GM12878 (cell line): Measurements from ENCODE around the gene FCGR3B.

Experiments used
- EZH2 ChIP-seq: IDR thresholded peaks from 2 replicates; pipeline ENCODE4 v1.6.1; 2012; ENCODE audit warnings: low read depth, mild to moderate bottlenecking, control low read depth, inconsistent platforms, low read length, borderline replicate concordance; ENCODE audit not compliant: control insufficient read depth
- MXI1 ChIP-seq: fragments of 150-350 bp; IDR thresholded peaks from 2 replicates; pipeline ENCODE4 v1.6.1; 2011; ENCODE audit warnings: low read depth, mild to moderate bottlenecking, inconsistent platforms, low read length, improper control_type of control experiment
- RAD51 ChIP-seq: fragments of 450-650 bp; IDR thresholded peaks from 2 replicates; pipeline ENCODE4 v1.6.1; 2016; ENCODE audit warnings: moderate library complexity, mild to moderate bottlenecking, inconsistent platforms
- SIX5 ChIP-seq: IDR thresholded peaks from 2 replicates; pipeline ENCODE4 v1.6.1; 2011; ENCODE audit warnings: mild to moderate bottlenecking, low read depth, low read length, moderate library complexity; ENCODE audit not compliant: severe bottlenecking
- TAF1 ChIP-seq: IDR thresholded peaks from 2 replicates; pipeline ENCODE4 v1.6.1; 2011; ENCODE audit warnings: mild to moderate bottlenecking, low read depth, low read length, borderline replicate concordance
- TCF12 ChIP-seq: IDR thresholded peaks from 2 replicates; pipeline ENCODE4 v1.6.1; 2011; ENCODE audit warnings: low read depth, mild to moderate bottlenecking, low read length
- ZNF24 ChIP-seq: fragments of 450-650 bp; IDR thresholded peaks from 2 replicates; pipeline ENCODE4 v1.6.1; 2017; ENCODE audit warnings: antibody characterized with exemption, mild to moderate bottlenecking
- TF ChIP-seq, protein P1 (sequence below), 3 experiments: IDR thresholded peaks in 2 of 3; conservative IDR thresholded peaks in 1 of 3; 2 replicates each; pipeline ENCODE4 v1.5.1; 2011; ENCODE audit warnings: low read depth in 3 of 3, low read length in 3 of 3, mild to moderate bottlenecking in 3 of 3, control low read depth in 2 of 3, moderate library complexity in 2 of 3, inconsistent platforms in 1 of 3, mixed read lengths in 1 of 3; ENCODE audit not compliant: control insufficient read depth in 2 of 3, insufficient read depth in 1 of 3; ENCODE audit errors: extremely low read depth in 1 of 3
- TF ChIP-seq, protein P2 (sequence below): fragments of 450-650 bp; IDR thresholded peaks from 2 replicates; pipeline ENCODE4 v1.6.1; 2016; ENCODE audit warnings: mild to moderate bottlenecking, moderate library complexity, borderline replicate concordance
- TF ChIP-seq, protein P3 (sequence below): fragments of 450-650 bp; IDR thresholded peaks from 2 replicates; pipeline ENCODE4 v1.6.1; 2016; ENCODE audit warnings: mild to moderate bottlenecking

DNA sequence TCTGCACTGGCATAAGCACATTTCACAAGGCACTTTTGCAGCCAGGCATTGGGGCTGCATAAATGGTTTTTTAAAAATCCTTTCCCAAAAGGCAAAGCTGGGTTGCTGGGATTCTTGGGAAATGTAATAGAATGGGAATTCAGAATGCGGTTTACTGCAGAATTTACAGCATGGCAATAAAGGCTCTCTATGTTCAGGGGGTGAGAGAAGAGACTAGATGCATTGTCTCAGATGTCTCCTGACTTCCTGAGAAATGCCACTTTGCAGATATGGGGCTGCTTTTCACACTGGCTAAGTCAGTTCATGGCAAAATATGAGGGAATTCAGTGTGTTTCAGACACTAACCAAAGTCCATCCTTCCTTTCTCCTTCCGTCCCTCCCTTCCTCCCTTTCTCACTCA is 45.5 kb upstream of the FCGR3B start:
- TF ChIP-seq SIX5 (no peak), EZH2 (no peak), TAF1 (no peak), MXI1 (no peak), RAD51 (no peak), TCF12 (no peak), ZNF24 (no peak)
- TF ChIP-seq, protein P1, sequence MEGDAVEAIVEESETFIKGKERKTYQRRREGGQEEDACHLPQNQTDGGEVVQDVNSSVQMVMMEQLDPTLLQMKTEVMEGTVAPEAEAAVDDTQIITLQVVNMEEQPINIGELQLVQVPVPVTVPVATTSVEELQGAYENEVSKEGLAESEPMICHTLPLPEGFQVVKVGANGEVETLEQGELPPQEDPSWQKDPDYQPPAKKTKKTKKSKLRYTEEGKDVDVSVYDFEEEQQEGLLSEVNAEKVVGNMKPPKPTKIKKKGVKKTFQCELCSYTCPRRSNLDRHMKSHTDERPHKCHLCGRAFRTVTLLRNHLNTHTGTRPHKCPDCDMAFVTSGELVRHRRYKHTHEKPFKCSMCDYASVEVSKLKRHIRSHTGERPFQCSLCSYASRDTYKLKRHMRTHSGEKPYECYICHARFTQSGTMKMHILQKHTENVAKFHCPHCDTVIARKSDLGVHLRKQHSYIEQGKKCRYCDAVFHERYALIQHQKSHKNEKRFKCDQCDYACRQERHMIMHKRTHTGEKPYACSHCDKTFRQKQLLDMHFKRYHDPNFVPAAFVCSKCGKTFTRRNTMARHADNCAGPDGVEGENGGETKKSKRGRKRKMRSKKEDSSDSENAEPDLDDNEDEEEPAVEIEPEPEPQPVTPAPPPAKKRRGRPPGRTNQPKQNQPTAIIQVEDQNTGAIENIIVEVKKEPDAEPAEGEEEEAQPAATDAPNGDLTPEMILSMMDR (IDR thresholded peaks at IDR 0.05 in 2 of 3, conservative IDR thresholded peaks at IDR 0.05 in 1 of 3; ENCODE audit: control insufficient read depth in 2 of 3, extremely low read depth in 1 of 3, insufficient read depth in 1 of 3, low read depth in 3 of 3, low read length in 3 of 3) = no peak
- TF ChIP-seq, protein P2, sequence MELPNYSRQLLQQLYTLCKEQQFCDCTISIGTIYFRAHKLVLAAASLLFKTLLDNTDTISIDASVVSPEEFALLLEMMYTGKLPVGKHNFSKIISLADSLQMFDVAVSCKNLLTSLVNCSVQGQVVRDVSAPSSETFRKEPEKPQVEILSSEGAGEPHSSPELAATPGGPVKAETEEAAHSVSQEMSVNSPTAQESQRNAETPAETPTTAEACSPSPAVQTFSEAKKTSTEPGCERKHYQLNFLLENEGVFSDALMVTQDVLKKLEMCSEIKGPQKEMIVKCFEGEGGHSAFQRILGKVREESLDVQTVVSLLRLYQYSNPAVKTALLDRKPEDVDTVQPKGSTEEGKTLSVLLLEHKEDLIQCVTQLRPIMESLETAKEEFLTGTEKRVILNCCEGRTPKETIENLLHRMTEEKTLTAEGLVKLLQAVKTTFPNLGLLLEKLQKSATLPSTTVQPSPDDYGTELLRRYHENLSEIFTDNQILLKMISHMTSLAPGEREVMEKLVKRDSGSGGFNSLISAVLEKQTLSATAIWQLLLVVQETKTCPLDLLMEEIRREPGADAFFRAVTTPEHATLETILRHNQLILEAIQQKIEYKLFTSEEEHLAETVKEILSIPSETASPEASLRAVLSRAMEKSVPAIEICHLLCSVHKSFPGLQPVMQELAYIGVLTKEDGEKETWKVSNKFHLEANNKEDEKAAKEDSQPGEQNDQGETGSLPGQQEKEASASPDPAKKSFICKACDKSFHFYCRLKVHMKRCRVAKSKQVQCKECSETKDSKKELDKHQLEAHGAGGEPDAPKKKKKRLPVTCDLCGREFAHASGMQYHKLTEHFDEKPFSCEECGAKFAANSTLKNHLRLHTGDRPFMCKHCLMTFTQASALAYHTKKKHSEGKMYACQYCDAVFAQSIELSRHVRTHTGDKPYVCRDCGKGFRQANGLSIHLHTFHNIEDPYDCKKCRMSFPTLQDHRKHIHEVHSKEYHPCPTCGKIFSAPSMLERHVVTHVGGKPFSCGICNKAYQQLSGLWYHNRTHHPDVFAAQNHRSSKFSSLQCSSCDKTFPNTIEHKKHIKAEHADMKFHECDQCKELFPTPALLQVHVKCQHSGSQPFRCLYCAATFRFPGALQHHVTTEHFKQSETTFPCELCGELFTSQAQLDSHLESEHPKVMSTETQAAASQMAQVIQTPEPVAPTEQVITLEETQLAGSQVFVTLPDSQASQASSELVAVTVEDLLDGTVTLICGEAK = no peak
- TF ChIP-seq, protein P3, sequence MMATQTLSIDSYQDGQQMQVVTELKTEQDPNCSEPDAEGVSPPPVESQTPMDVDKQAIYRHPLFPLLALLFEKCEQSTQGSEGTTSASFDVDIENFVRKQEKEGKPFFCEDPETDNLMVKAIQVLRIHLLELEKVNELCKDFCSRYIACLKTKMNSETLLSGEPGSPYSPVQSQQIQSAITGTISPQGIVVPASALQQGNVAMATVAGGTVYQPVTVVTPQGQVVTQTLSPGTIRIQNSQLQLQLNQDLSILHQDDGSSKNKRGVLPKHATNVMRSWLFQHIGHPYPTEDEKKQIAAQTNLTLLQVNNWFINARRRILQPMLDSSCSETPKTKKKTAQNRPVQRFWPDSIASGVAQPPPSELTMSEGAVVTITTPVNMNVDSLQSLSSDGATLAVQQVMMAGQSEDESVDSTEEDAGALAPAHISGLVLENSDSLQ = no peak
